ENCODE results near the gene ANKZF1.
A peak's percentile ranks its signal among the peaks of the same experiment; 100 is the strongest.

The ANKZF1 gene

GRCh38 chr2:219261024-219261855, 31.6 kb downstream of the ANKZF1 start:
- Histone ChIP-seq H3K36me3 (no peaks in the 10 kb centered on the region), H3K4me3 (ENCODE audit: low read depth, low read length) (no peak overlapping the region), H3K27ac (no peak overlapping the region), H3K27me3 (ENCODE audit: insufficient read depth, low read depth, severe bottlenecking) (no peaks in the 10 kb centered on the region), H3K9me3 (ENCODE audit: severe bottlenecking) (no peaks in the 10 kb centered on the region)
- DNase-seq: no peak
- TF ChIP-seq CTCF (IDR thresholded peaks at IDR 0.05; ENCODE audit: low read depth, low read length): no peak

GRCh38 chr2:219266232-219266631, 36.6 kb downstream of the ANKZF1 start:
- Histone ChIP-seq H3K9me3 (ENCODE audit: severe bottlenecking) (no peaks in the 10 kb centered on the region), H3K36me3 (peaks cover 6% of the 10 kb centered on the region), H3K4me3 (ENCODE audit: low read depth, low read length) (peak overlapping the region; percentile 34), H3K27ac (peak overlapping the region; percentile 90), H3K27me3 (ENCODE audit: insufficient read depth, low read depth, severe bottlenecking) (no peaks in the 10 kb centered on the region)
- TF ChIP-seq CTCF (IDR thresholded peaks at IDR 0.05; ENCODE audit: low read depth, low read length): no peak
- DNase-seq: no peak

- Histone ChIP-seq H3K4me3 (ENCODE audit: low read depth, low read length) (peak overlapping the region; percentile 34), H3K27ac (peak overlapping the region; percentile 90), H3K36me3 (peaks cover 6% of the 10 kb centered on the region), H3K9me3 (ENCODE audit: severe bottlenecking) (no peaks in the 10 kb centered on the region), H3K27me3 (ENCODE audit: insufficient read depth, low read depth, severe bottlenecking) (no peaks in the 10 kb centered on the region)
- DNase-seq: peak; percentile 79
- TF ChIP-seq CTCF (IDR thresholded peaks at IDR 0.05; ENCODE audit: low read depth, low read length): no peak
Observed at GRCh38 chr2:219266886-219267285, 37.3 kb downstream of the ANKZF1 start.

GRCh38 chr2:219268294-219268693, 38.7 kb downstream of the ANKZF1 start:
- H3K27ac ChIP-seq: no peak overlapping the region
- H3K4me3 ChIP-seq (ENCODE audit: low read depth, low read length): no peak overlapping the region
- H3K27me3 ChIP-seq (ENCODE audit: insufficient read depth, low read depth, severe bottlenecking): no peaks in the 10 kb centered on the region
- H3K36me3 ChIP-seq: peaks cover 6% of the 10 kb centered on the region
- H3K9me3 ChIP-seq (ENCODE audit: severe bottlenecking): no peaks in the 10 kb centered on the region
- TF ChIP-seq CTCF (IDR thresholded peaks at IDR 0.05; ENCODE audit: low read depth, low read length): no peak
- no peak for DNase-seq

GRCh38 chr2:219269362-219270054, 39.9 kb downstream of the ANKZF1 start:
- H3K9me3 ChIP-seq (ENCODE audit: severe bottlenecking): no peaks in the 10 kb centered on the region
- no peak overlapping the region for H3K27ac ChIP-seq
- H3K27me3 ChIP-seq (ENCODE audit: insufficient read depth, low read depth, severe bottlenecking): no peaks in the 10 kb centered on the region
- H3K36me3 ChIP-seq: peaks cover 6% of the 10 kb centered on the region
- no peak for TF ChIP-seq CTCF (IDR thresholded peaks at IDR 0.05; ENCODE audit: low read depth, low read length)
- no peak overlapping the region for H3K4me3 ChIP-seq (ENCODE audit: low read depth, low read length)
- DNase-seq: no peak
